ENCODE measurements around the gene UCHL3.
A peak's percentile ranks its signal among the peaks of the same experiment; 100 is the strongest.
"Not testable (repeated sequence)": the region's sequence is repeated elsewhere in the genome, so short reads cannot be mapped to it uniquely, and the experiment has no call there.

Gene UCHL3

GRCh38 chr13:75537401-75538365 is 11.9 kb upstream of the UCHL3 start, which contains the start of gene COMMD6:
TSS of gene COMMD6 (minus strand) at chr13:75537841. CDS start at chr13:75537805, 36 bp downstream.
- DNase-seq (ENCODE audit: extremely low read depth, low read depth), result peak; percentile 73

DNA sequence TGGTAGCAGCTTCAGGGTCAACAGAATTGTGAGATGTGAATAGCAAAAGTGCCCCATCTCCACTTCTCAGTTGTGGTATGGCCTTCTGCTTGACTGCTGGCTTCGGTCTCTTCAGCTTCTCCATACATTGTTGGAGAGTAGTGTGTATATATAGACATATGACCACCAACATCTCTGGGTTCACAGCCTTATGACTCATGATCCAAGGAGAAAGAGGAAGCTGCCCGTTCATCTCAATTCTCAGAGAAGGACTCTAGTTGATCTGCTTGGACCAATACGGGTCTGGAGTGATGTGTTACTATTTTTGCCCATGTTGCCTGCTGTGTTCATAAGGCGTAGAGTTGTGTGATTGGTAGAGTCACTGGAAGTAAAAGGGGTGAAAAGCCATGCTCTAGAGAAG is 8.3 kb upstream of the UCHL3 start:
- no peak for DNase-seq (ENCODE audit: extremely low read depth, low read depth)
- TF ChIP-seq CTCF (IDR thresholded peaks at IDR 0.05; ENCODE audit: low read depth, low read length), result no peak

More at GRCh38 chr13:75537401-75538365, 11.9 kb upstream of the UCHL3 start, which contains the start of gene COMMD6:
- peak; percentile 9 for TF ChIP-seq CTCF (IDR thresholded peaks at IDR 0.05; ENCODE audit: low read depth, low read length)

- no peak for DNase-seq (ENCODE audit: extremely low read depth, low read depth)
- no peak for TF ChIP-seq CTCF (IDR thresholded peaks at IDR 0.05; ENCODE audit: low read depth, low read length)
These were observed 7.6 kb upstream of the UCHL3 start for GRCh38 chr13:75541961-75542360.

DNA sequence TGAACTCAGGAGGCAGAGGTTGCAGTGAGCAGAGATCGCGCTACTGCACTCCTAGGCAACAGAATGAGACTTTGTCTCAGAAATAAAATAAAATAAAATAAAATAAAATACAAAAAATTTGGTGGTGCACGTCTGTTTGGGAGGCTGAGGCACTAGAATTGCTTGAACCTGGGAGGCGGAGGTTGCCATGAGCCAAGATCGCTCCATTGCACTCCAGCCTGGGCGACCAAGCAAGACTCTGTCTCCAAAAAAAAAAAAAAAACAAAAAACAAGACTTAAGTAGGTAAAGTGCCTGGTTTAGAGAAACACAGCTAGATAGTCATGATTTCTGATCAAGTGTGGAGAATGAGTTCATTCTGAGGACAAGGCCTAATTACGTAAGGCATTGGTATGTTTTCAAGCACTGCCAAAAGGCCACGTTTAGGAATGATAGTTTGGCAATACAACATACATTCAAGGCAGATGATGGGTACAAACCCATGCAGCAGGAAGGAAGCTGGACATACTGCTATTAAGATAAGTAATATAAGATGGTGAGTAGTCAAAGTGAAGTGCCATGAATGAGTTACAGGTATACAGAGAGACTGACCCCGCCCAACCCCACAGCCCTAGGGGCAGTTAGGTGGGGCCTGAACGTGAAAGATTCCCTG is 4.8 kb upstream of the UCHL3 start:
- TF ChIP-seq CTCF (IDR thresholded peaks at IDR 0.05; ENCODE audit: low read depth, low read length), result no peak
- peak; percentile 74 for DNase-seq (ENCODE audit: extremely low read depth, low read depth)

DNA sequence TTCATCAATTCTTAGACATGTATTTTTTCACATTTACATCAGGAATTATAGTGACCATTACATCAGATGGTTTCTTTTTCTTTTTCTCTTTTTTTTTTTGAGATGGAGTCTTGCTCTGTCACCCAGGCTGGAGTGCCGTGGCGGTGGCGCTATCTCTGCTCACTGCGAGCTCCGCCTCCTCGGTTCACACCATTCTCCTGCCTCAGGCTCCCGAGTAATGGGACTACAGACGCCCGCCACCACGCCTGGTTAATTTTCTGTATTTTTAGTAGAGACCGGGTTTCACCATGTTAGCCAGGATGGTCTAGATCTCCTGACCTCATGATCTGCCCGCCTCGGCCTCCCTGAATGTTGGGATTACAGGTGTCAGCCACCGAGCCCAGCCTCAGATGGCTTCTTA is 4.2 kb upstream of the UCHL3 start:
- not testable (repeated sequence) for DNase-seq (ENCODE audit: extremely low read depth, low read depth)

GRCh38 chr13:75547917-75548316 is 1.7 kb upstream of the UCHL3 start:
- no peak for DNase-seq (ENCODE audit: extremely low read depth, low read depth)
- TF ChIP-seq CTCF (IDR thresholded peaks at IDR 0.05; ENCODE audit: low read depth, low read length), result no peak

DNA sequence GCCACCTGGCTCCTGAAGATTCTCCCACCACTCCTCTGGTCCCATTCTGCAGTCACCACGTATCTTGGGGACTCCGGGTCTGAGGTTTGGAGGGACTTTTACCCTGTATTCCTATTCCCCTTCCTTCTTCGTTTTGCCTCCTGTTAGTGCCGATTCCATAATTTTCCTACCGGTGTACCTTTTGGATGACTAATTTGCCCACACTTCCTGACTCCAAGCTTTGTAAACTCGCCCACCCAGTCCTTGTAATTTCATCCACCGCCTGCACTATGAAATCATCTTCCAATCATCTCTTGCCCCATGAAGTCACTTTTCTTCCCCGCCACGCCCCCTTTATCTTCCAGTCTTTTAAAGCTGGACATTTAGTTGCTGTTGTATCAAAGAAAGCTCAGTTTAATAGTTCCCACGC is 572 bp downstream of the UCHL3 start:
- DNase-seq (ENCODE audit: extremely low read depth, low read depth), result no peak
- no peak for TF ChIP-seq CTCF (IDR thresholded peaks at IDR 0.05; ENCODE audit: low read depth, low read length)

Measured in AG09319 (cell line).